ENCODE data around the gene GCK.
A peak's percentile ranks its signal among the peaks of the same experiment; 100 is the strongest.
"Not testable (repeated sequence)": the region's sequence is repeated elsewhere in the genome, so short reads cannot be mapped to it uniquely, and the experiment has no call there.

The GCK gene

DNA sequence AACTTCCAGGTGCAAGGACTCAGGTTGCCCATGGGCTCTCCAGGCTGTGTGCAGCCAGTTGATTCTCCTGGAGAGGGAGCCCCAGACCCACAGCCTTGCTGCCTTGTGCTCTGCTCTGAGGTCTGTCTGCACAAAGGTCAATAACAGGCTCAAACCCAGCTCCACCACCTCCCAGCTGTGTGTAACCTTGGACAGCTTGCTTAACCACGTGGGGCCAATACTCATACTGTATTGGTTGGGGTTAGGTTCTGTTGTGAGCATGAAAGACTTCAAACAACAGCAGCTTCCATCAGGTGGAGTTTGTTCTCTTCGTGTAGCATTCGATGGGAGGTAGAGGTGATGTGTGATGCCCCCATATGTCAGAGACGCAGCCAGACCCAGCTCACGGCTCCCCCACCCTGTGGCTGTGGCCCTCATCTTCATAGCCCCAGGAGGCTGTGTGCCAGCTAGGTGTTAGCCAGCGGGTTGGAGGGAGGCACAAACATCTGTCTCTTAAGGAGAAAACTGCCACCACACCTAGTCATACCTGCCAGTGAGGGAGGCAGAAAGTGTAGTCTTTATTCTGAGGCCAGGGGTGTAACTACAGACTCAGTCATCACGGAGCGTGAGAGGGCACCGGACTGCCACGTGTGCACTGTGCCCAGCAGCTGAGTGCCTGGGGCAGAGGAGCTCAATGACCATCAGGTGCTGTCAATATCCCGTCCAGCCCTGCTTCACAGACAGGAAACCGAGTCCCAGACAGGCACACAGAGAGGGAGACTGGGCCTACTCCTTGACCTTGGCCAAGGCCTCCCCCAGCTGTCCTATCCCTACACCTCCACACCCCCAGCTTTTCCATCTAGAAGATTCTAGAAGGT lies 57.8 kb downstream of the GCK start:
- Histone ChIP-seq H3K4me1 (ENCODE audit: control insufficient read depth in 1 of 2, insufficient read depth in 2 of 2, low read length in 2 of 2) (no peaks in the 10 kb centered on the region), H3K4me3 (ENCODE audit: low read depth in 1 of 2, low read length in 2 of 2) (no peak overlapping the region), H3K27me3 (ENCODE audit: low read depth, low read length) (no peaks in the 10 kb centered on the region), H3K27ac (ENCODE audit: low read length) (no peak overlapping the region), H3K36me3 (ENCODE audit: control insufficient read depth in 1 of 2, insufficient read depth in 2 of 2, low read length in 2 of 2) (no peaks in the 10 kb centered on the region), H3K9me3 (ENCODE audit: control insufficient read depth in 1 of 2, low read length in 2 of 2) (peaks cover 0 to 4% of the 10 kb centered on the region in 2 donors)

GRCh38 chr7:44128721-44129582 lies 60.3 kb downstream of the GCK start:
- Histone ChIP-seq H3K27me3 (ENCODE audit: low read depth, low read length) (no peaks in the 10 kb centered on the region), H3K4me3 (ENCODE audit: low read depth in 1 of 2, low read length in 2 of 2) (no peak overlapping the region), H3K4me1 (ENCODE audit: control insufficient read depth in 1 of 2, insufficient read depth in 2 of 2, low read length in 2 of 2) (peaks cover 0 to under 1% of the 10 kb centered on the region in 2 donors), H3K36me3 (ENCODE audit: control insufficient read depth in 1 of 2, insufficient read depth in 2 of 2, low read length in 2 of 2) (no peaks in the 10 kb centered on the region), H3K27ac (ENCODE audit: low read length) (no peak overlapping the region), H3K9me3 (ENCODE audit: control insufficient read depth in 1 of 2, low read length in 2 of 2) (peaks cover 0 to 4% of the 10 kb centered on the region in 2 donors)

- Histone ChIP-seq H3K36me3 (ENCODE audit: control insufficient read depth in 1 of 2, insufficient read depth in 2 of 2, low read length in 2 of 2) (no peaks in the 10 kb centered on the region), H3K9me3 (ENCODE audit: control insufficient read depth in 1 of 2, low read length in 2 of 2) (peaks cover 0 to 4% of the 10 kb centered on the region in 2 donors), H3K27me3 (ENCODE audit: low read depth, low read length) (no peaks in the 10 kb centered on the region), H3K4me1 (ENCODE audit: control insufficient read depth in 1 of 2, insufficient read depth in 2 of 2, low read length in 2 of 2) (peaks cover 6 to 12% of the 10 kb centered on the region in 2 donors), H3K4me3 (ENCODE audit: low read depth in 1 of 2, low read length in 2 of 2) (no peak overlapping the region), H3K27ac (ENCODE audit: low read length) (no peak overlapping the region)
Measured at GRCh38 chr7:44127161-44127560, 62.1 kb downstream of the GCK start.

DNA sequence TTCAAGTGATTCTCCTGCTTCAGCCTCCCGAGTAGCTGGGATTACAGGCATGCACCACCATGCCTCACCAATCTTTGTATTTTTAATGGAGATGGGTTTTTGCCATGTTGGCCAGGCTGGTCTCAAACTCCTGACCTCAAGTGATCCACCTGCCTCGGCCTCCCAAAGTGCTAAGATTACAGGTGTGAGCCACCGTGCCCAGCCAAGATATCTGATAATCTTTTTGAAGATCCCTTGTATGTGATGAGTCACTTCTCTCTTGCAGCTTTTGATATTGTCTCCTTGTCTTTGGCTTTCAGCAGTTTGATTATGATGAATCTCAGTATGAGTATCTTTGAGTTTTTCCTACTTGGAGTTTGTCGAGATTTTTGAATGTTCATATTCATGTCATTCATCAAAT lies 62.7 kb downstream of the GCK start:
- H3K4me1 ChIP-seq (ENCODE audit: control insufficient read depth in 1 of 2, insufficient read depth in 2 of 2, low read length in 2 of 2), result peaks cover 6 to 18% of the 10 kb centered on the region in 2 donors
- not testable (repeated sequence) for H3K27me3 ChIP-seq (ENCODE audit: low read depth, low read length); H3K27ac ChIP-seq (ENCODE audit: low read length); H3K4me3 ChIP-seq (ENCODE audit: low read depth in 1 of 2, low read length in 2 of 2); H3K36me3 ChIP-seq (ENCODE audit: control insufficient read depth in 1 of 2, insufficient read depth in 2 of 2, low read length in 2 of 2); H3K9me3 ChIP-seq (ENCODE audit: control insufficient read depth in 1 of 2, low read length in 2 of 2)

DNA sequence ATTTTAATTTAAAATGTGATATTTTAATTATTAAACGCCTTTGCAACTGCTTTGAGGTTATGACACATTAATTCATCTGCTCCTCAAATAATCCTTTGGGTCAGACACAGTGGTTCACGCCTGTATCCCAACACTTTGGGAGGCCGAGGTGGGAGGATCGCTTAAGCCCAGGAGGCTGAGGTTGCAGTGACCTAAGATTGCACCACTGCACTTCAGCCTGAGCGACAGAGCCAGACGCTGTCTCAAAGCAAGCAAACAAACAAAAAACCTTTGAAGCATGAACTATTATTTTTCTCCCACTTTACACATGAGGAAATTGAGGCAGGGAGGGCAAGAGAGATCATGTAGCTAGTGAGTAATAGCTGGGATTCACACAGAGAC lies 64.4 kb downstream of the GCK start:
- Histone ChIP-seq H3K4me3 (ENCODE audit: low read depth in 1 of 2, low read length in 2 of 2) (no peak overlapping the region), H3K4me1 (ENCODE audit: control insufficient read depth in 1 of 2, insufficient read depth in 2 of 2, low read length in 2 of 2) (peaks cover 6 to 18% of the 10 kb centered on the region in 2 donors), H3K9me3 (ENCODE audit: control insufficient read depth in 1 of 2, low read length in 2 of 2) (peaks cover 0 to 4% of the 10 kb centered on the region in 2 donors), H3K36me3 (ENCODE audit: control insufficient read depth in 1 of 2, insufficient read depth in 2 of 2, low read length in 2 of 2) (peaks cover 5 to 11% of the 10 kb centered on the region in 2 donors), H3K27me3 (ENCODE audit: low read depth, low read length) (no peaks in the 10 kb centered on the region), H3K27ac (ENCODE audit: low read length) (no peak overlapping the region)

DNA sequence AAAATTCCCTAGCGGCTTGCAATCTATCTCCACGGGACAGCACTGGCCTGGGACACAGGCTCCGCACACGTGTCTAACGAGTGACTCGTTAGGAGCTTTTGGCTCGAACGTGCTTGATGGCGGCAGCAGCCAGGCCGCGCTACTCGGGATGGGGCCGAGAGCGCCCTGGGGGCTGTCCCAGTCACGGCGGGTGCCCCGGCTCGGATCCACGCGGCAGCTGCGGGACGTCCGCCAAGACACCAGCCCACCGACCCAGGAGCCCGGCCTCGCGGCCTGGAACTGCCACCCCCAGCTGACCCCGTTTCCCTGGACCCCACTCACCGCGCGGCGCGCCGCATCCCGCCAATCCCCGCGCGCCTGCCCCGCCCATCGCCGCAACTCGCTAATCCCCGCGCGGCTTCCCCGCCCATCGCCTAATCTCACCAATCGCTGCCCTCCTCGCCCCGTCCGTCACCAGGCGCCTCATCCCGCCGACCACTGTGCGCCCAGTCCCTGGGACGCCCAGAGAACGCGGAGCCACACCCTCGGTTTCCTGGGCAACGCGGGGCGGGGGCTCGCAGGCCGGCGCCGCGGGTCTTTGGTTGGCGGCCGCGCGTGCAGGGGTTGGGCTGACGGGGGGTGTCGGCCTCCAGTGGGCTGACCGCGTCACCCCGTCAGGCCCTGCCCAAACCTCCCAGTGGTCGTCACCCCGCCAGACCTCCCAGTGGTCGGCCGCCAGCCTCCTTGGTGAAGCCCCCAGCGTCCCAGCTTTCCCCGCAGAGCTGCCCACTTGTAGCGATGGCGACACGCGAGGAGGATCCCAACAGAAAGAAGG lies 65.8 kb downstream of the GCK start, which contains the start of gene POLD2:
Gene POLD2, minus strand, starts transcription at position 359 of the 814 bp plus-strand sequence. CDS start 1,495 bp downstream, outside the sequence.
- peaks cover 0 to 4% of the 10 kb centered on the region in 2 donors for H3K9me3 ChIP-seq (ENCODE audit: control insufficient read depth in 1 of 2, low read length in 2 of 2)
- no peaks in the 10 kb centered on the region for H3K27me3 ChIP-seq (ENCODE audit: low read depth, low read length)
- peaks cover 5 to 19% of the 10 kb centered on the region in 2 donors for H3K36me3 ChIP-seq (ENCODE audit: control insufficient read depth in 1 of 2, insufficient read depth in 2 of 2, low read length in 2 of 2)
- H3K4me1 ChIP-seq (ENCODE audit: control insufficient read depth in 1 of 2, insufficient read depth in 2 of 2, low read length in 2 of 2), result peaks cover 6 to 18% of the 10 kb centered on the region in 2 donors
- peak within 1 kb of the TSS; percentile 69 to 81 for H3K4me3 ChIP-seq (ENCODE audit: low read depth in 1 of 2, low read length in 2 of 2)
- peak within 1 kb of the TSS; percentile 80 for H3K27ac ChIP-seq (ENCODE audit: low read length)

- peaks cover 0 to 4% of the 10 kb centered on the region in 2 donors for H3K9me3 ChIP-seq (ENCODE audit: control insufficient read depth in 1 of 2, low read length in 2 of 2)
- no peaks in the 10 kb centered on the region for H3K27me3 ChIP-seq (ENCODE audit: low read depth, low read length)
- H3K4me1 ChIP-seq (ENCODE audit: control insufficient read depth in 1 of 2, insufficient read depth in 2 of 2, low read length in 2 of 2), result peaks cover 6 to 18% of the 10 kb centered on the region in 2 donors
- H3K36me3 ChIP-seq (ENCODE audit: control insufficient read depth in 1 of 2, insufficient read depth in 2 of 2, low read length in 2 of 2), result peaks cover 13 to 19% of the 10 kb centered on the region in 2 donors
- H3K4me3 ChIP-seq (ENCODE audit: low read depth in 1 of 2, low read length in 2 of 2), result peak overlapping the region; percentile 69 to 81
- H3K27ac ChIP-seq (ENCODE audit: low read length), result peak overlapping the region; percentile 80
Measured at GRCh38 chr7:44122529-44122928, 66.7 kb downstream of the GCK start.

- Histone ChIP-seq H3K36me3 (ENCODE audit: control insufficient read depth in 1 of 2, insufficient read depth in 2 of 2, low read length in 2 of 2) (peaks cover 19 to 20% of the 10 kb centered on the region in 2 donors), H3K4me1 (ENCODE audit: control insufficient read depth in 1 of 2, insufficient read depth in 2 of 2, low read length in 2 of 2) (peaks cover 6 to 18% of the 10 kb centered on the region in 2 donors), H3K9me3 (ENCODE audit: control insufficient read depth in 1 of 2, low read length in 2 of 2) (no peaks in the 10 kb centered on the region), H3K4me3 (ENCODE audit: low read depth in 1 of 2, low read length in 2 of 2) (no peak overlapping the region), H3K27me3 (ENCODE audit: low read depth, low read length) (no peaks in the 10 kb centered on the region), H3K27ac (ENCODE audit: low read length) (no peak overlapping the region)
Measured at GRCh38 chr7:44121761-44122420, 67.3 kb downstream of the GCK start.

GRCh38 chr7:44120395-44120794 lies 68.8 kb downstream of the GCK start:
- no peaks in the 10 kb centered on the region for H3K27me3 ChIP-seq (ENCODE audit: low read depth, low read length)
- no peak overlapping the region for H3K27ac ChIP-seq (ENCODE audit: low read length)
- no peak overlapping the region for H3K4me3 ChIP-seq (ENCODE audit: low read depth in 1 of 2, low read length in 2 of 2)
- H3K36me3 ChIP-seq (ENCODE audit: control insufficient read depth in 1 of 2, insufficient read depth in 2 of 2, low read length in 2 of 2), result peaks cover 21 to 34% of the 10 kb centered on the region in 2 donors
- no peaks in the 10 kb centered on the region for H3K9me3 ChIP-seq (ENCODE audit: control insufficient read depth in 1 of 2, low read length in 2 of 2)
- peaks cover 6 to 18% of the 10 kb centered on the region in 2 donors for H3K4me1 ChIP-seq (ENCODE audit: control insufficient read depth in 1 of 2, insufficient read depth in 2 of 2, low read length in 2 of 2)

DNA sequence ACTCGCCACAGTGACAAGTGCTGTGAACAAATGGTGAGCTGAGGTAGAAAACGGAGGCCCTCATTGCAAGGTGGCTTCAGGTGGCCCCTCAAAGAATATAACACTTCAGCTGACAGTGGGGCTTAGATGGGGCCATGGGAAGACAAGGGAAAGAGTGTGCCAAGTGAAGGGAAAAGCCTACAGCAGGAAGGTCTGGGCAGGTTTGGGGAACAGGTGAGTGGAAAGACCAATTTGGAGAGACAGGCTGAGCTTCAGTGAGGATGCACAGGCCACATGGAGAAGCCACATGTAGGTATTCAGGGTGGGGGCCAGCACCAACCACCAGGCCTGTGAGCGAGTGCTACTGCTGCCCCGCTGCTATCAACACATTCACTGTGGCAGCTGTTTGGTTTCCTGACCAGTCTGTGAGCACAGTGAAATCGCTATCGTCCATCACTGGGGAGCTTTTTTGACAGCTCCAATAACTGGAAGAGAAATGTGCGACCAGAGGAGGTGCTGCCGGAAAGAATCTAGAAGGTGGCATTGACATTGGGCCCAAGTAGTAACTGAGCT lies 69.3 kb downstream of the GCK start:
- H3K9me3 ChIP-seq (ENCODE audit: control insufficient read depth in 1 of 2, low read length in 2 of 2), result no peaks in the 10 kb centered on the region

More for the DNA sequence above, 69.3 kb downstream of the GCK start:
- H3K4me1 ChIP-seq (ENCODE audit: control insufficient read depth in 1 of 2, insufficient read depth in 2 of 2, low read length in 2 of 2), result peaks cover 6 to 18% of the 10 kb centered on the region in 2 donors
- H3K27me3 ChIP-seq (ENCODE audit: low read depth, low read length), result no peaks in the 10 kb centered on the region
- H3K36me3 ChIP-seq (ENCODE audit: control insufficient read depth in 1 of 2, insufficient read depth in 2 of 2, low read length in 2 of 2), result peaks cover 26 to 39% of the 10 kb centered on the region in 2 donors
- H3K4me3 ChIP-seq (ENCODE audit: low read depth in 1 of 2, low read length in 2 of 2), result no peak overlapping the region
- H3K27ac ChIP-seq (ENCODE audit: low read length), result no peak overlapping the region
